HG03103 (cell line): ENCODE measurements around the gene AK2.
"Not testable (repeated sequence)": the region's sequence is repeated elsewhere in the genome, so short reads cannot be mapped to it uniquely, and the experiment has no call there.

Experiments used
- ATAC-seq: cut with Tn5 transposase; IDR thresholded peaks from one replicate; pipeline ENCODE4 v1.9.1; 2021; ENCODE audit warnings: low read depth; ENCODE audit not compliant: unreplicated experiment

The AK2 gene

DNA sequence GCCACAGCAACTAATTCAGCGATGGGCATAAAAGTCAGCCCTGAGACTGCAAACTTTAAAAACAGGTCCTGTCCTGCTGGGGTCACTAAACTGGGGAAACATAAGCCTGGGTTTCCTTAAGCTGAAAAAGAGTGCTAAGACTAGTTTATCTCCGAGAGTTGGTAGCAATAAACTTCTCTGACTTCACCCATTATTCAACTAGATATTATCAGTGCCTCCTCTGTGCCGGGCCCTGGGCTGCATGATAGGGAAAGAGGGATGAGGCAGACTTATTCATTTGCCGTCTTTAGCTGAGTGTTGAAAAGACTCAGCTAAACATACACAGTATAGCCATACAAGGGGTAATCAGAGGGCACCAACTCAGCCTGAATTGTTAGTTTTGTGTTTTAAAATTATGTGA, 33.0 kb downstream of the AK2 start:
- ATAC-seq = no peak

DNA sequence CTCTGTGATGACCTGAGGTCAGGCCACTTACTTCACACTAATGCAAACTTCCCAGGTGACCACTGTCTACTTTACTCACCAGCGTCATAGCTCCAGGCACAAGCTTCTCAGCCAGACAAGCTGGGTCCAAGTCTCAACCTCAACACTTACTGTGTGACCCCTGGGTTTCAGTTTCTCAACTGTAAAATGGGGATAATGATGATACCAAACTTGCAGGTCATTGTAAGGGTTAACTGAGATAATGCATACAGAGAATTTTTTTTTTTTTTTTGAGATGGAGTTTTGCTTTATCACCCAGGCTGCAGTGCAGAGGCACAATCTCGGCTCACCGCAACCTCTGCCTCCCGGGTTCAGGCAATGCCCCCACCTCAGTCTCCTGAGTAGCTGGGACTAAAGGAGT, 34.7 kb downstream of the AK2 start:
- no peak for ATAC-seq

DNA sequence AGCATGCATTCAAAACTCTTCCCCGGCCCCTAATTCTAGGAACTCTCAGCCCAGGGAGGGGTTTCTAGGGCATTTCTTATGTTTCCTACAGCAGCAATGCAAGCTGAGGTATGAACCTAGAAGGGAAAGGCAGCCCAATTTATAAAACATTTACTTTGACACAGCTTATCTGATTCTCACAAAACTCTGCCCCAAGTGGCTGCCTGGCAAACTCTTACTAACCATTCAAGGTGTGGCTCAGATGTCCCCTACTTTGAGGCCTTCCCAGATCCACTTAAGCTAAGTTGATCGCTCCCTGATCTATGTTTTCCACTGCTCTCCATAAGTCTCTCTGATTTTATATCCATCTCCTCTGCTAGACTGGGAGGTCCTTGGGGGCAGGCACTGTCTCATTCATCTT, 35.4 kb downstream of the AK2 start:
- no peak for ATAC-seq

DNA sequence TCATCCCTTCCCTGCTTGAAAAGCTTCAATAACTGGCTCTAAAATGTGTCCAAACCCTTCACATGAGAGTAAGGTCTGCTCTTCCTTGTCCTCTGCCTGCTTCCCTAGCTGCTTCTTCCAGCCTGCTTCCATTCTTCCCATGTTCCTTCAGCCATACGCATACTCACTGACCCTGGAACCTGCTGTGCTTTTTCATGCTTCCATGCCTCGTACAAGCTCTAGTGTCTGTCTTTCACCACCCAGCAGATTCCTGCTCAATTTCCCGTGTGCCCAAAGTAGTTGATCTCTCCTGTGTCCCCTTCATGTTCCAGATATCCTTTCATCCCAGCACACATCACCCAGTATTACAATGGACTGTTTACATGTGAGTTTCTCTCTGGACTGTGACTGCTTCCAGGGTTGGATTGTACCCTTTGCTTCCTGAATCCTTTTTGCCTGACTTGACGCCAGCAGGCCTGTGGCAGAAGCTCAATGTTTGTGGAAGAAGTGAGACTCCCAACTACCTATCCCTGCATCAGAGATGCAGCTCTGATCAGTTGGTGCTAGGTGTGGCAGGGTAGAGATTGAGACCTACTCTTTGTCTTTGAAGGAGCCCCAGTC, 36.2 kb downstream of the AK2 start:
- ATAC-seq = no peak

DNA sequence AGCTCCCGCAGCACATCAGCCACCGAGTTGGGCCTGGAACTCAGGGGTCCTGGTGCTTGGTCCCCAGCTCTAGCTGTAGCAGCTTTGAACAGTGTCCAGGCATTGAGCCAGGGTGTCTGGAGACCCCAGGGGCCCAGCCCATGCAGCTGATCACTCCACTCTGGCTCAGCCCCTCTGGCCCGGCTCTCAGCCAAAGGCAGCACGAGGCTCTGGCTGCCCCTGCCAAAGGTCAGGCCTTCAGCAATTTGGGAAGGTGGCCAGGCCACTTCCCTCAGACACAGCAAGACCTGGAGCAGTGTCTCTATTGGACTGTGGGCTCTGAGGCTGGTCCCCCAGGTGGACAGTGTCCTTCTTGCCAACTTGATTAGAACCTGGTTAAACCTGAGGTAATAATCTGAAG, 37.7 kb downstream of the AK2 start:
- no peak for ATAC-seq

DNA sequence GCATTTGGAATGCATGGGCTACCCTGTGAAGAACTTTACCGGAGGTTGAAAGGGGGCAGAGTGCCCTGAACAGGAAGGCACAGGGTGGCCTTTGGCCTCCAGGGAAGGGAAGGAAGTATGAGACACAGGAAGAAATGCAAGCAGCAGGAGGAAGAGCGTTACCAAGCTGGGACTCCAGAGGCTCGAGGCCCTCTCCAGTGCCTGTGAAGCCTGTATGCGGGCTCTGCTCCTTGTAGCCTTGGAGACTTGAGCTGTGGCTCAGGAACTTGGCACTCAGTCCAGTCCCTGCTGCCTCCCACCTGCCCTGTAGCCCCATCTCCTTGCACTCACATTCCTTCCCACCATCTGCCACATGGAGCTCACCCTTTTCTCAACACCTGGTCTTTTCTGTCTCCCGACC, 38.6 kb downstream of the AK2 start:
- no peak for ATAC-seq

DNA sequence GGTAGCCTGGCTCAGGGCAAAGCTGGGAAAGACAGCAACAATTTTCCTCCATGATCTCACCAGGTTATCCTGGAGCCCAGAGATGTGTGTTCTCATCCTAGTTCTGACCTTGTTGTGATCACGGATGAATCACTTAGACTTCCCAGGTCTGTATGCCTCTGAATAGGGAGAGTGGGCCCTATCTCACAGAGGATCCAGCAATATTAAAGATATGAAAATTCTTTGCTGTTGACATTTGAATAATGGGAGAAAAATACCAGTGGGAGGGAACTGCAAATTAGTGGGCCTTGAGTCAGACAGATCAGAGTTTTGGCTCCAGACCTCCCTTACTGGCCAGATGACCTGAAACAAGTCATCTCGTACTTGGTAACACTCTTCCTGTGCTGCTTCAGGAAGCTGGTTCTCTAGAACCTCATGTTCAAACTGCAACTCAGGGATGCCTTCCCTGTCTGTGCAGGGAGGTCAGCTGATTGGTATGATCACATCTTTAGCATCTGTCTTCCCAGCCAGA, 39.2 kb downstream of the AK2 start:
- ATAC-seq = no peak

DNA sequence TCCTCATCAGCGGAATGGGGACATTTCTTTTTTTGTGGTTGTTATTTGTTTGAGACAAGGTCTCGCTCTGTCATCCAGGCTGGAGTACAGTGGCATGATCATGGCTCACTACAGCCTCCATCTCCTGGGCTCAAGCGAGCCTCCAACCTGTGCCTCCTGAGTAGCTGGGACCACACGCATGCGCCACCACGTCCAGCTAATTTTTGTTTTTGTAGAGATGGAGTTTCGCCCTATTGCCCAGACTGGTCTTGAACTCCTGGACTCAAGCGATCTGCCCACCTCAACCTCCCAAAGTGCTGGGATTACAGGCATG, 43.4 kb downstream of the AK2 start:
- ATAC-seq = not testable (repeated sequence)

DNA sequence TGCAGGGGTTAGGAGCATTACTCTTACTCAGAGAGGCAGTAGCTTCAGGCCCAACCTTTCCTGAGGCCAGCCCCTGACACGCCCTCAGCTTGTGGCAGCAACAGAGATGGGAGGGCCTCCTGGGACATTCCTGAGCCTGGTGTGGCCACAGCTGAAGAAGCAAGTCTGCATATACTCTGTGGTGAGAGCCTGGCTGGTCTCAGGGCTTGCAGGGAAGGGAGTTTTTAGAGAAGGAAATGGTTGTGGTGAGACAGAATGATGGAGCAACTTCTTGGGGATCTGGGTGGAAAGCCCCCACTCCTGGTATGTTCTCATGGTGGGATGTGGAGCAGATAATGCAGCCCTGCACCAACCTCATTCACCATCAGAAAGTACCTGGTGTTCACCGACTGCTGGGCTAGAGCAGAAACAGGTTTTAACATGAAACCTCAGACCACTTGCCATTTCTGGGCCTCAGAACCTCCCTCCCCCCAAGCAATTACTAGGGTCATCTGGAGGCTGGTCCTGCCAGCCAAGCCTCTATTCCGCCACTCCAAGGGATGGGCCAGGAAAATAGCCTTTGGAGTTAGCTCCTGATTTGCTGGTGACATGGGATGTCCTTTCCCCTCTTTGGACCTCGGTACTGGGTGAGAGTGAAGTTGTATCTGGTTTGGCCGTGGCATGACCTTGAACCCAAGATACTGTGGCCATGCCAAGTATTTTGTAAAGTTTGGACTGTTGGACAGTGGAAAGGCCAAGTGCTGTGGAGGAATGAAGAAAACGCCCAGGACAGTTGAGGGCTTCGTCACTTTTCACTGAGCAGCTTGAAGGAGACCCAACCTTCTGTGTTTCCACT, 44.0 kb downstream of the AK2 start:
- peak; percentile 65 for ATAC-seq

DNA sequence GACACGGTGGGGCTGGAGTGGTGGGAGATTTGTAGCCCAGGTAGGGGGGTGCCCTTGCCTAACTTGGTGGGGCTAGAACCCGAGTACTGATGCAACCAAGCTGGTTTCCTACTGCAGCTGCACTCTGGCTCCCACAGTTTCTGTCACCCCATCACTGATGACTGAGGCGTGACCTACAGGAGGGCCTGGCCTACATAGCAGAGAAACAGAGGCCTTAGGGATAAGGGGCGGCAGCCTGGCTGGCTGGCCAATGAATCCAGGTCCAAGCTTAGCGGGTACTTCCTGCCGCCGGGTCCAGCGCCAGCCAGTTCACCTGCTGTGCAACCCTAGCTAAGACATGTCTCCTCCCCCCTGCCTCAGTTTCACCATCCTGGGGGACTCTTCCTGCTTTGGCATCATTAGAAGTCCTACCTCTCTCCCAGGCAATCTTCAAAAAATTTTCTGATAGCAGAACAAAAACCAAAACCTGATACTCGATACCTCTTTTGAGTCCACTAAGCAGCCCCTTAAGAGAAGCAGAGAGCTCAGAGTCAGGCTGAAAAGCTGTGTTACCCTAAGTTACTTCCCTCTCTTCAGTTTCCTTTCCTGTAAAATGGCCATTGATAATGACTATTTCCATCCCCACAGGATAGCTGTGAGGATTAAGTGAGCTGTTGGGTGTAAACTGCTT, 44.7 kb downstream of the AK2 start:
- no peak for ATAC-seq

DNA sequence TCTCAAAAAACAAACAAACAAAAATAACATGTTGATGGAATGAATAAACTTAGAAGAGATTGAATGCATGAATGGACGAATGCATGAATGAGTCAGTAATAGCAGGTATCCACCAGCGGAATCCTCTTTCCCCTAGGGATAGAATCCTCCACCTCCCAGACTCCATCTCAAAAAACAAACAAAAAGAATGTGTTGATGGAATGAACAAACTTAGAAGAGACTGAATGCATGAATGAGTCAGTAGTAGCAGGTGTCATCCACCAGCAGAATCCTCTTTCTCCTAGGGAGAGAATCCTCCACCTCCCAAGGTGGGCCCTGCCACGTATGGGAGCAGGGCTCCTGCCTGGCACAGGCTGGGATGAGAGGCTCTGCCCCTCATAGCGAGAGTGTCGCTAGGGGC, 45.3 kb downstream of the AK2 start:
- ATAC-seq = no peak

DNA sequence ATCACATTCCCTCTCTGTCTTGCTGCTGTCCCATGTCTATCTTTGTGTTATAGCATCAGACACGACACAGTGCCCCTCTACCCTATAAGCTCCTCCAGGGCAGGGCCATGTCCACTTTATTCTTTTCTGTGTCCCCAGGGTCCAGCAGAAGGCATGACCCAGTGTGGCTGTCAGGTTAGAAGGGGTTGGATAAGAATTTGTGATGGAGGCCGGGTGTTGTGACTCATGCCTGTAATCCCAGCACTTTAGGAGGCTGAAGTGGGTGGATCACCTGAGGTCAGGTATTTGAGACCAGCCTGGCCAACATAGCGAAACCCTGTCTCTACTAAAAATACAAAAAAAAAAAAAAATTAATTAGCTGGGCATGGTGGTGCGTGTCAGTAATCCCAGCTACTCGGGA, 45.8 kb downstream of the AK2 start:
- no peak for ATAC-seq

DNA sequence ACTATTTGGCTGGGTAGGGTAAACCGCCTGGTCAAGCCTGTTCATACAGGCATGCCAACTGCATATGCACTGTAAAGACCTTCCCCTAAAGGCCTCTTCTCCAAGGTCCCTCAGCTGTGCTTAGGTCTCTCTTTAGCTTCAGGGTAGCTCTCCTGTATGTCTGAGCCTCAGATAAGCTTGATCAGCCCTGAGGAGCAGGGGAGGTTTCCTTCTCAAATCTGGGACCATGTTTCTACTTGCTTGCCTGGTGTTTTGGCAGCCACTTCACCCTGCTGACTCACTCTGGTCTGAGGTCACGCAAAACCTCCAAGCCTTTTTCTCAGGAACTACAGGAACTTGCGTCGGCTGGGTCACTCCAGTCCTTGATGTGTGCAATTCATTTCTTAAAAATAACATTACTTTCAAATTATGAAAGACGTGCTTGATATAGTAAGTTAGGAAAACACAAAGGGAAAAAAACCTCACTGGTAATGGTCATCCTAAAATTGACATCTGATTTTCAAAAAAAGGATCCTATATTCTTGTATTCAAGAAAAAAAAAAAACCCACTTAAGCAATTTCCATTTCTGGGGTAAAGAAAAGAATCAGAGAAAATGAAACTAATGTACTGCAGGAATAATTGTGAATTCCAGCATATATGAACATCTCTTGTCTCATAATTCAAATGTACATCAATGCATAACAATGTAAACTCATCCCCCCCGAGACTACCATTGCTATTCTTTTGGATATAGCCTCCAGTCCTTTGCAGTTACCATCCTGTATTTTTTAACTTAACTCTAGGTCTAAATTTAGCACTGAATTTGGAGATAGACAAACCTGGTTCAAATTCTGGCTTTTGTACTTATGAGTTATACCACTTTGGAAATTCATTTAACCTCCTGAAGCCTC, 47.3 kb downstream of the AK2 start:
- no peak for ATAC-seq

DNA sequence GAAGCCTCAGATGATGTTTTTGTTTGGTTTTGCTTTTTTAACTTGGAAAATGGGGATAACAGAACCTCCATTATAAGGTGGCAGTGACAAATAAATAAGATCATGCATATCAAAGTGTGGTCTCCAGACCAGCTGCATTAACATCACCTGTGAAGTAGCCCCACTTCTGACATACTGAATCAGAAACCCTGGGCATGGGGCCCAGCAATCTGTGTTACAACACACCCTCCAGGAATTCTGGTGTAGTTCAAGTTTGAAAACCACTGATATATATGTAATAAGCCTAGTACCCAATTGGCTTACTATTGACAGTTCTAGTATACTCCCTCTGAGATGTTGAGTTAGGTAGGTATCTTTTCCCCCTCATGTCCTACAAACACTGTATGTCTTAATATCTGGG, 48.0 kb downstream of the AK2 start:
- ATAC-seq = no peak

DNA sequence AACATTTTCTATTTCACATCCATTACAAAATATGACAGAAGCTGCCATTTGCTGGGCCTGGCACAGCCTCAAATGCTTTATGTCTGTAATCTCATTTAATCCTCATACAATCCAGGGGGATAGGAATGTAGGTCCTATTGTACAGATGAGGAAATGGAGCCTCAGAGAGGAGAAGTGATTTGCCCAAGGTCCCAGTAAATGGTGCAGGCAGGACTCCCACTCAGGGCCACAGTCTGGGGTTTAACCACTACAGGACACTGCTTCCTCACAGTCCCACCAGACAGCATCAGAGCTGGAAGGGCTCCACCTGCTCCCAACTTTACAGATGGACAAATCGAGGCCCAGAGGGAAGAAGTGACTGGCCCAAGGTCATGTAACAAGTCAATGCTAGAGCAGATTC, 51.5 kb downstream of the AK2 start:
- no peak for ATAC-seq

DNA sequence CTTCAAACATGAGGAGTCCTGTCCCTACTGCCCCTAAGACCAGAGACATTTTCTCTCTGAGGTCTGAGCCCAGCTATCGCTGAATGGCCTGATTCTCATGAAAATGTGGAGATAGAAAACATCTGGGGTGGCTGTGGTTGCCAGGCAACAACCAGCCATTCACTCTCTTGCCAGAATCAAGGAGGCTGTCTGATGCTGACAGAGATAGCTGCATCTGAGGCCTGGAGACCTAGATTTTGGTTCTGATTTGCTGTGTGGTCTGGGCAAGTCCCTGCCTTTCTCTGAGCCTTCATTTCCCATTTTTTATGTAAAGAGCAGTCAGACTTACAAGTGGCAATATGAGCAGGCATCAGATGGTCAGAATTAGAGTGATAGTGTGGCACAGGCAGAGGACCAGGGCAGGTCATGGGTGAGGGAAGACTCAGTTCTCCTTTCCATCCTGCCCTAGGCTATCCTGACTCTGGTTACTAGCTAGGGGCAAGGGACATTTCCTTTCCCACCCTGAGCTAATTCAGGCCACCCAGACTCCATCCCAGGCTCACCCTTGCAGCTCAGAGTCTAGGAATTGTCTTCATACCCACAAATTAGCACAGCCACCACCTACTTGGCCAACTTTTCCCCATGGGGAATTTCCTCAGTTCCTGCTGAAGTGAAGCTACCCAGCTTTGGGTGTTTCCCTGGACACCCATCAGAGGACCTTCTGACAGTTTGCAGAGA, 52.1 kb downstream of the AK2 start:
- no peak for ATAC-seq

DNA sequence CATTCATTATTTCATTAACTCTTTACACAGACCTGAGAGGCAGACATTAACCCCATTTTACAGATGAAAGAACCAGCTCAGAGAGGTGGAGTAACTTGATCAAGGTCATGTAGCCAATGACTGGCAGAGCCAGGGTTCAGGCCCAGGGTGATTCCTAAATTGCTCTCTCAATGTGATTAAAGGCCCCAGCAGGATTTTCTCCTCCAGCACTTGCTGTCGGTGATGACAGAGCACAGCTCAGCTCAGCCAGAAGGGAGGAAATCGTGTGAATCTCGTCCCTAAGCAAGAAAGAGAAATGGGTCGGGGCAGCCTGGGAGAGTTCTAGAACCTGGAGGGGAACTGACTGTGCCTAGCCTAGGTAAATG, 52.6 kb downstream of the AK2 start:
- no peak for ATAC-seq

DNA sequence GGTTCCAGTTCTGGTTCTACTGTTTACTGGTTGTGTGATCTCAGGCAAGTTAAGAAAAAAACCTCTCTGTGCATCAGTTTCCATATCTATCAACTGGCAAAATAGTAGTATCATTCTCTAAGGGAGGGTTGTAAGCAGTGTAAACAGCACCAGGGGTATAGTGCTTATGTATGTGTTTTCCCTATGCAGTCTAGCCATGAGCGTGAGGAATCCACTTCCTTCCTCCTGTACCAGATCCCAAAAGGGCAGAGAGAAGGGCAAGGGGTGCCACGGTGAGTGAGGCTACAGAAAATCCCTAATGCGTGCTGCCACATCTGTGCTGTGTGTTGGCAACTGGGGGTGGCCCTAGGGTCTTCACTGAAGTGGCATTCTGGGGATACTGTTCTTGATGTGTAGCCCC, 53.7 kb downstream of the AK2 start:
- no peak for ATAC-seq

DNA sequence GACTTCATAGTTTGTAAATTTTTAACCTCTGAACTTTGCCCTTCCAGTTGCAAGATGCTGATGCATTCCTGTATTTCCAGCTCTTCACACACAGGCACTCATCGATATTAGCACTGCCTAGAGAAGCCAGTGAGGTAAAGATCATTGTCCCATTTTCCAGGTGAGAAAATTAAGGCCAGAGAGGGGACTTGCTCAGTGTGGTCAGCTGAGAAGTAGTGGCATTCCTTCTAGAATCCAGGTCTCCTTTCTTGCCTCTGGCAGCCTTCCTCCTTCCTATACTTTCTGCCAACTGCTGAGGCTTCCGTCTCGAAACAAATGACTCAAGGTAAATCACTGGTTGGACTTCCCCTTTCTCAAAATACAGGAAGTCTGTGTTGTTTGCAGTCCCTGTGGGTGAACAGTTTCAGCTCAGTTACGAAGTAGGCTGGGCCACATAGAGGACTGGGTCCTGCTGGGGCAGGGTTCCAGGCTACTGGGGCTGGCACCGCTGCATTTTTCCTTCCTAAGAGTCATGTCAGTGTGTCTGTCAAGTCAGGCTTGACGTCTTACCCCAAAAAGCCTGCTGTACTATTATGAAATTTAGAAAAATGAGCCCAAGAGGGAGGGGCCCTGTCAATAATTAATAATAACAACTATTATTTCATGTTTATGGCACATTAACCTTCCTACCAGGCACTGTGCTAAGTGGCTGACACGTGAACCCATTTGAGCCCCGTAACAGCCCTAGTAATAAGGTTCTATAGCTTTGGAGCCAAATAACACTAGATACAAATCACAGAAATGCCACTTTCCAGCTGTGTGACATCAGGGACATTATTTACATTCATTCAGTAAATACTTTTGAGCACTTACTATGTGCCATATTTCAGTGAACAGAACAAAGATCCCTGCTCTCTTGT, 55.4 kb downstream of the AK2 start:
- ATAC-seq = peak; percentile 92
